ENCODE data around the gene FAM13C. TPM values are rescaled to one million over a fixed set of nuclear protein-coding genes. Genes with fewer than 3 reads are reported as not detected.

FAM13C gene
- total RNA-seq, 1 experiment from 2014 or later = 0.07 TPM

DNA sequence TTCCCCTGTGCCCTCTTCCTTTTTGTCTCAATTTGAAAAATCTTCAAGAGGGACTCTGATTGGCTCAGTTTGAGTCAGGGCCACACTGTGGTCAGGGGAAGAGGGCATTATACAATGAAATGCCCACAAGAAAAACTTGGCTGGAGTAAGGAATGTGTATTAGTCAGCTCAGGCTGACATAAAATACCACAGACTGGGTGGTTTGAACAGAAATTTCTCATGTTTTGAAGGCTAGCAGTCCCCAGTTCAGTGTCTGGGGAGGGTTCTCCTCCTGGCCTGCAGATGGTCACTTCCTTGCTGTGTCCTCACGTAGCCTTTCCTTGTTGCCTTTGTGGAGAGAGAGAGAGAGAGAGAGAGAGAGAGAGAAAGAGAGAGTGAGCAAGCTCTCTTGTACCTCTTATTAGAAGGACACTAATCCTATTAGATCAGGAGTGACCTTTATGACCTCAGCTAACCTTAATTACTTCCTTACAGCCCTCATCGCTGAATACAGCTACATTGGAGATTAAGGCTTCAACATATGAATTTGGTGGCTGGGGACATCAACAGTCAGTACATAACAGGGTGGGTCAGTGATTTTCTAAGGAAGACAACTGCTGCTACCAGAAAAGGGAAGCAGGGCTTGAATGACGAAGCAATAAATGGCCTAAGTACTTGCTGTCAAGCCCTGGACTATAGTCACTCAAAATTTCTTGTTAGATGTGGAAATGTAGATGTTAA lies 25.8 kb upstream of the FAM13C start:
- no peaks in the 10 kb centered on the region for H3K9me2 ChIP-seq (replicated peaks; ENCODE audit: low read length)
- peaks cover 20% of the 10 kb centered on the region for H3K4me1 ChIP-seq (ENCODE audit: insufficient read depth, low read length)
- H3K79me2 ChIP-seq (ENCODE audit: low read length) = no peaks in the 10 kb centered on the region
- H3K9me3 ChIP-seq (ENCODE audit: low read length) = no peaks in the 10 kb centered on the region
- H3F3A ChIP-seq (ENCODE audit: low read length, unreplicated experiment) = no peaks in the 10 kb centered on the region
- DNase-seq (peak; percentile 82), ATAC-seq (peak; percentile 60)
- H3K4me3 ChIP-seq (ENCODE audit: low read length) = no peak overlapping the region
- ChIA-PET CTCF (interaction anchor here (0.7 to 1.0 kb wide), 2 partner anchors 9 to 192 kb away, joined by 3 read pairs; no protein-coding TSS in a partner anchor), POLR2A (ENCODE audit: unreplicated experiment) (no interaction called here)
- no peaks in the 10 kb centered on the region for H4K20me1 ChIP-seq (ENCODE audit: low read length)
- no peak for TF ChIP-seq EZH2phosphoT487 (IDR thresholded peaks at IDR 0.05; ENCODE audit: borderline replicate concordance, low read length)
- TF ChIP-seq EZH2 (IDR thresholded peaks at IDR 0.05; ENCODE audit: low read length, unreplicated experiment) = no peak
- TF ChIP-seq, protein P1, sequence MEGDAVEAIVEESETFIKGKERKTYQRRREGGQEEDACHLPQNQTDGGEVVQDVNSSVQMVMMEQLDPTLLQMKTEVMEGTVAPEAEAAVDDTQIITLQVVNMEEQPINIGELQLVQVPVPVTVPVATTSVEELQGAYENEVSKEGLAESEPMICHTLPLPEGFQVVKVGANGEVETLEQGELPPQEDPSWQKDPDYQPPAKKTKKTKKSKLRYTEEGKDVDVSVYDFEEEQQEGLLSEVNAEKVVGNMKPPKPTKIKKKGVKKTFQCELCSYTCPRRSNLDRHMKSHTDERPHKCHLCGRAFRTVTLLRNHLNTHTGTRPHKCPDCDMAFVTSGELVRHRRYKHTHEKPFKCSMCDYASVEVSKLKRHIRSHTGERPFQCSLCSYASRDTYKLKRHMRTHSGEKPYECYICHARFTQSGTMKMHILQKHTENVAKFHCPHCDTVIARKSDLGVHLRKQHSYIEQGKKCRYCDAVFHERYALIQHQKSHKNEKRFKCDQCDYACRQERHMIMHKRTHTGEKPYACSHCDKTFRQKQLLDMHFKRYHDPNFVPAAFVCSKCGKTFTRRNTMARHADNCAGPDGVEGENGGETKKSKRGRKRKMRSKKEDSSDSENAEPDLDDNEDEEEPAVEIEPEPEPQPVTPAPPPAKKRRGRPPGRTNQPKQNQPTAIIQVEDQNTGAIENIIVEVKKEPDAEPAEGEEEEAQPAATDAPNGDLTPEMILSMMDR (conservative IDR thresholded peaks at IDR 0.05; ENCODE audit: low read depth, low read length) = no peak
- no TSS peak for BruUV-seq (replicated peaks)
- H2AFZ ChIP-seq (ENCODE audit: low read length) = peak overlapping the region; percentile 26
- H3K9ac ChIP-seq (ENCODE audit: low read length) = no peak overlapping the region
- H3K27me3 ChIP-seq (ENCODE audit: low read length) = peaks cover 7% of the 10 kb centered on the region
- peak overlapping the region; percentile 5 for H3K4me2 ChIP-seq (ENCODE audit: low read length)
- H3K27ac ChIP-seq (ENCODE audit: low read length) = peak overlapping the region; percentile 15; the same call in 1 of the 2 replicates
- intact Hi-C loops (cut with micrococcal nuclease) = no loop called here
- H3K36me3 ChIP-seq (ENCODE audit: low read depth, low read length) = no peaks in the 10 kb centered on the region

DNA sequence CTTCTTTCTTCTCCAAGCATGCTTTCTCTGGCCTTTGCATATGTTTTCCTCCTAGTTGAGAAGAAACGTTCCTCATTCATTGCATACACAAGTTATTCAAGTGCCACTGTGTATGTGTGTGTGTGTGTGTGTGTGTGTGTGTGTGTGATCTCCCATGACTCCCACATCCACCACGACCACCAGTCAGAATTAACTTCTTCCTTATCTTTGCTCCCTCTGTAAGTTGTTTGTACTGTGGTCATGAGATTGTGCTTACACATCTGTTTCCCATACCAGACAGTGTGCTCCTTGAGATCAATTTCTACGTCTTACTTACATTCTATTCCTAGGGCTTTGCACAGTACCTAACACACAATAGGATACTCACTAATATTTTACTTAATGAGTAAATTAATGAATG lies 22.4 kb upstream of the FAM13C start:
- no peaks in the 10 kb centered on the region for H3K79me2 ChIP-seq (ENCODE audit: low read length)
- CTCF ChIA-PET = interaction anchor here (0.7 kb wide), 1 partner anchor 196 kb away, joined by 4 read pairs; no protein-coding TSS in a partner anchor
- H3K4me1 ChIP-seq (ENCODE audit: insufficient read depth, low read length) = peaks cover 17% of the 10 kb centered on the region
- H3K4me3 ChIP-seq (ENCODE audit: low read length) = no peak overlapping the region
- H3K36me3 ChIP-seq (ENCODE audit: low read depth, low read length) = no peaks in the 10 kb centered on the region
- POLR2A ChIA-PET (ENCODE audit: unreplicated experiment) = no interaction called here
- ATAC-seq = no peak
- no peaks in the 10 kb centered on the region for H3K9me2 ChIP-seq (replicated peaks; ENCODE audit: low read length)
- no TSS peak for BruUV-seq (replicated peaks)
- no peaks in the 10 kb centered on the region for H4K20me1 ChIP-seq (ENCODE audit: low read length)
- no peak overlapping the region for H2AFZ ChIP-seq (ENCODE audit: low read length)
- no peaks in the 10 kb centered on the region for H3F3A ChIP-seq (ENCODE audit: low read length, unreplicated experiment)
- TF ChIP-seq, protein P1 (conservative IDR thresholded peaks at IDR 0.05; ENCODE audit: low read depth, low read length) = no peak
- TF ChIP-seq EZH2phosphoT487 (IDR thresholded peaks at IDR 0.05; ENCODE audit: borderline replicate concordance, low read length) (no peak), EZH2 (IDR thresholded peaks at IDR 0.05; ENCODE audit: low read length, unreplicated experiment) (no peak)
- H3K27ac ChIP-seq (ENCODE audit: low read length) = no peak overlapping the region
- H3K27me3 ChIP-seq (ENCODE audit: low read length) = peaks cover 17% of the 10 kb centered on the region
- DNase-seq = no peak
- H3K4me2 ChIP-seq (ENCODE audit: low read length) = no peak overlapping the region
- intact Hi-C loops (cut with micrococcal nuclease) = no loop called here
- H3K9me3 ChIP-seq (ENCODE audit: low read length) = no peaks in the 10 kb centered on the region
- H3K9ac ChIP-seq (ENCODE audit: low read length) = no peak overlapping the region

DNA sequence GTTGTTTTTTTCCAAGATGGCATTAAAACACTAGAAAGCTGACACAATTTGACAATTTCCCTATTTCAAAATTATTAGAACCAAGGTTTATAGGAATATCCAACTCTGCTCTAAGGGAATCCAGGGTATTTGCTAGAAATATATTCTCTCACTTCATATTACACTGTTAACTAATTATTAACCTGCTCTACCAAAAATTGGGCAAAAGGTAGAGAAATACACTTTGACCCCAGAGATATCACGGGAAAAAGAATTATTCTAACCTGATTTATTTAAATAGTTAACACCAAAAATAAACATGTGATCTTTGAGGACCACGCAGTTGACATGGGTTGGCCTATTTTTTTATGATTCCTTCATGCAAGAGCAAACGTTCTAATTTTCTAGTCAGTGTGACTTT lies 21.6 kb upstream of the FAM13C start:
- Histone ChIP-seq H3K36me3 (ENCODE audit: low read depth, low read length) (no peaks in the 10 kb centered on the region), H3K4me1 (ENCODE audit: insufficient read depth, low read length) (peaks cover 17% of the 10 kb centered on the region), H3K4me3 (ENCODE audit: low read length) (no peak overlapping the region), H3K4me2 (ENCODE audit: low read length) (no peak overlapping the region), H3K27ac (ENCODE audit: low read length) (no peak overlapping the region), H3K9me2 (replicated peaks; ENCODE audit: low read length) (no peaks in the 10 kb centered on the region), H3K9me3 (ENCODE audit: low read length) (no peaks in the 10 kb centered on the region), H2AFZ (ENCODE audit: low read length) (no peak overlapping the region), H3K27me3 (ENCODE audit: low read length) (peaks cover 17% of the 10 kb centered on the region), H3F3A (ENCODE audit: low read length, unreplicated experiment) (no peaks in the 10 kb centered on the region), H3K9ac (ENCODE audit: low read length) (no peak overlapping the region), H3K79me2 (ENCODE audit: low read length) (no peaks in the 10 kb centered on the region), H4K20me1 (ENCODE audit: low read length) (no peaks in the 10 kb centered on the region)
- intact Hi-C loops (cut with micrococcal nuclease) = no loop called here
- TF ChIP-seq, protein P1 (conservative IDR thresholded peaks at IDR 0.05; ENCODE audit: low read depth, low read length) = no peak
- TF ChIP-seq EZH2phosphoT487 (IDR thresholded peaks at IDR 0.05; ENCODE audit: borderline replicate concordance, low read length) (no peak), EZH2 (IDR thresholded peaks at IDR 0.05; ENCODE audit: low read length, unreplicated experiment) (no peak)
- no peak for ATAC-seq
- ChIA-PET POLR2A (ENCODE audit: unreplicated experiment) (no interaction called here), CTCF (interaction anchor here (0.7 kb wide), 1 partner anchor 197 kb away, joined by 4 read pairs; no protein-coding TSS in a partner anchor)
- DNase-seq = no peak
- no TSS peak for BruUV-seq (replicated peaks)

All from PC-3 (cell line).